IMR-90 (cell line): ENCODE results near the gene PYGL. TPM values are rescaled to one million over a fixed set of nuclear protein-coding genes. Genes with fewer than 3 reads are reported as not detected.
A peak's percentile ranks its signal among the peaks of the same experiment; 100 is the strongest.

Experiments used
- ATAC-seq: fragments of 200-7000 bp; cut with Tn5 transposase; 2 replicates; pipeline ENCODE4 v1.9.1; 2020; ENCODE audit warnings: low read depth, mild to moderate bottlenecking, moderate library complexity
- BruUV-seq: library from RNA; stranded (reverse); fragments of 400-500 nt; replicated peaks from 2 replicates; lab custom pipeline; 2021; lab: Mats Ljungman, UMichigan
- CTCF ChIA-PET: fragments of 300-600 bp; formaldehyde crosslinking; extraction: SDS; loops from one replicate; lab custom pipeline; 2021; ENCODE audit warnings: antibody characterized with exemption; lab: Yijun Ruan, JAX
- POLR2A ChIA-PET: fragments of 300-600 bp; sonication (Branson Sonifier 250); formaldehyde crosslinking; loops from one replicate; lab custom pipeline; 2022; ENCODE audit warnings: antibody characterized with exemption; ENCODE audit not compliant: unreplicated experiment; lab: Charles Lee
- DNase-seq: peaks from one replicate; pipeline ENCODE4 v3.0.0; 2013
- H2AFZ ChIP-seq: replicated peaks from 2 replicates; pipeline ENCODE3; 2013; ENCODE audit warnings: low read length, mild to moderate bottlenecking; ENCODE audit not compliant: poor library complexity
- H2AK5ac ChIP-seq: 2 replicates; pipeline ENCODE4 v1.6.1; 2013; ENCODE audit warnings: low read depth, low read length, inconsistent platforms
- H2AK9ac ChIP-seq: replicated peaks from 2 replicates; pipeline ENCODE3; 2013; ENCODE audit warnings: mild to moderate bottlenecking, low read depth, low read length, moderate library complexity; ENCODE audit not compliant: poor library complexity
- H2BK120ac ChIP-seq: 2 replicates; pipeline ENCODE4 v1.6.1; 2013; ENCODE audit warnings: low read depth, low read length, inconsistent platforms
- H2BK15ac ChIP-seq: 3 replicates; pipeline ENCODE4 v1.6.1; 2013; ENCODE audit warnings: low read depth, low read length, inconsistent platforms
- H2BK20ac ChIP-seq: 2 replicates; pipeline ENCODE4 v1.6.1; 2013; ENCODE audit warnings: low read depth, mild to moderate bottlenecking, inconsistent platforms, low read length, moderate library complexity
- H2BK5ac ChIP-seq: 2 replicates; pipeline ENCODE4 v1.6.1; 2013; ENCODE audit warnings: mild to moderate bottlenecking, low read depth, low read length, inconsistent platforms; ENCODE audit not compliant: poor library complexity, severe bottlenecking
- H3K14ac ChIP-seq: replicated peaks from 2 replicates; pipeline ENCODE4 v1.6.1; 2013; ENCODE audit warnings: low read depth, low read length, inconsistent platforms
- H3K18ac ChIP-seq: 2 replicates; pipeline ENCODE4 v1.6.1; 2013; ENCODE audit warnings: low read depth, low read length, control low read depth
- H3K23ac ChIP-seq: 2 replicates; pipeline ENCODE4 v1.6.1; 2013; ENCODE audit warnings: low read depth, low read length, inconsistent platforms
- H3K27ac ChIP-seq: 2 replicates; pipeline ENCODE4 v1.5.1; 2013; ENCODE audit warnings: mild to moderate bottlenecking, control low read depth, low read length; ENCODE audit not compliant: insufficient read depth
- H3K27me3 ChIP-seq: 2 replicates; pipeline ENCODE4 v1.6.1; 2013; ENCODE audit warnings: low read length; ENCODE audit not compliant: control insufficient read depth, insufficient read depth
- H3K36me3 ChIP-seq: 2 replicates; pipeline ENCODE4 v1.6.1; 2013; ENCODE audit warnings: low read length, mixed read lengths; ENCODE audit not compliant: control insufficient read depth, insufficient read depth
- H3K4ac ChIP-seq: 2 replicates; pipeline ENCODE4 v1.6.1; 2013; ENCODE audit warnings: low read depth, low read length, inconsistent platforms
- H3K4me1 ChIP-seq: 2 replicates; pipeline ENCODE4 v1.6.1; 2013; ENCODE audit warnings: low read length, mixed read lengths; ENCODE audit not compliant: control insufficient read depth, insufficient read depth
- H3K4me2 ChIP-seq: 2 replicates; pipeline ENCODE4 v1.6.1; 2013; ENCODE audit warnings: low read depth, mild to moderate bottlenecking, control low read depth, low read length, moderate library complexity
- H3K4me3 ChIP-seq: 2 replicates; pipeline ENCODE4 v1.5.1; 2013; ENCODE audit warnings: low read depth, mild to moderate bottlenecking, control low read depth, low read length, moderate library complexity; ENCODE audit not compliant: insufficient read depth
- H3K56ac ChIP-seq: 2 replicates; pipeline ENCODE4 v1.6.1; 2013; ENCODE audit warnings: low read length, inconsistent platforms; ENCODE audit not compliant: insufficient read depth; ENCODE audit errors: extremely low read depth
- H3K79me1 ChIP-seq, 2 experiments: 2 replicates each; pipeline ENCODE4 v1.6.1; 2013; ENCODE audit warnings: low read length in 2 of 2, inconsistent platforms in 1 of 2, low read depth in 1 of 2
- H3K9ac ChIP-seq: 2 replicates; pipeline ENCODE4 v1.6.1; 2013; ENCODE audit warnings: low read depth, low read length, control low read depth
- H3K9me1 ChIP-seq: 2 replicates; pipeline ENCODE4 v1.6.1; 2013; ENCODE audit warnings: low read length, inconsistent platforms; ENCODE audit not compliant: insufficient read depth
- H3K9me3 ChIP-seq: 2 replicates; pipeline ENCODE4 v1.6.1; 2013; ENCODE audit warnings: low read length; ENCODE audit not compliant: control insufficient read depth, insufficient read depth
- H4K20me1 ChIP-seq: 2 replicates; pipeline ENCODE4 v1.6.1; 2013; ENCODE audit warnings: low read length, inconsistent platforms; ENCODE audit not compliant: insufficient read depth
- H4K5ac ChIP-seq: 2 replicates; pipeline ENCODE4 v1.6.1; 2013; ENCODE audit warnings: mild to moderate bottlenecking, low read depth, low read length, control low read depth
- H4K8ac ChIP-seq, 2 experiments: 2 replicates each; pipeline ENCODE4 v1.6.1; 2013; ENCODE audit warnings: low read depth in 2 of 2, low read length in 2 of 2, control low read depth in 1 of 2, inconsistent platforms in 1 of 2
- H4K91ac ChIP-seq: 2 replicates; pipeline ENCODE4 v1.6.1; 2013; ENCODE audit warnings: low read depth, low read length, inconsistent platforms; ENCODE audit not compliant: insufficient read depth
- CEBPB ChIP-seq: IDR thresholded peaks from 2 replicates; pipeline ENCODE4 v1.6.1; 2012; ENCODE audit warnings: low read depth, low read length, improper control_type of control experiment
- MAZ ChIP-seq: IDR thresholded peaks from 2 replicates; pipeline ENCODE4 v1.6.1; 2012; ENCODE audit warnings: low read depth, mild to moderate bottlenecking, low read length, improper control_type of control experiment, moderate library complexity, borderline replicate concordance
- MXI1 ChIP-seq: IDR thresholded peaks from 2 replicates; pipeline ENCODE4 v1.6.1; 2012; ENCODE audit warnings: low read depth, mild to moderate bottlenecking, low read length, moderate library complexity, borderline replicate concordance
- NFE2L2 ChIP-seq: fragments of 150-350 bp; IDR thresholded peaks from 2 replicates; pipeline ENCODE4 v1.6.1; 2016; ENCODE audit warnings: low read depth, mild to moderate bottlenecking, low read length
- POLR2A ChIP-seq: IDR thresholded peaks from 2 replicates; pipeline ENCODE4 v1.6.1; 2012; ENCODE audit warnings: mild to moderate bottlenecking, low read depth, low read length
- RAD21 ChIP-seq: IDR thresholded peaks from 2 replicates; pipeline ENCODE4 v1.6.1; 2012; ENCODE audit warnings: low read length, improper control_type of control experiment
- RFX5 ChIP-seq: IDR thresholded peaks from 2 replicates; pipeline ENCODE4 v1.8.0; 2012; ENCODE audit warnings: low read depth, mild to moderate bottlenecking, low read length, moderate library complexity
- WGBS, 2 experiments: methylation state at CpG; one replicate each; pipeline versions ENCODE4 v1.1.5 to v1.1.7; 2013; ENCODE audit warnings: missing lambda C conversion rate in 2 of 2; ENCODE audit not compliant: insufficient read length in 1 of 2; ENCODE audit errors: extremely low coverage in 2 of 2; 5-methylcytosine and 5-hydroxymethylcytosine counted together
- dilution Hi-C: fragments of 300-500 bp; cut with HindIII; formaldehyde crosslinking; loops from one replicate; pipeline ENCODE4 v1.14.3; 2018; ENCODE audit warnings: low sequenced_read_pairs; ENCODE audit not compliant: unreplicated experiment
- in situ Hi-C: fragments of 300-500 bp; cut with MboI; formaldehyde crosslinking; loops from 3 replicates; pipeline ENCODE4 v1.14.3; 2019; ENCODE audit warnings: low sequenced_read_pairs, inconsistent platforms, mixed read lengths
- intact Hi-C: fragments of 100-400 bp; cut with micrococcal nuclease; formaldehyde crosslinking; loops from 2 replicates; pipeline ENCODE4 v1.10.0; 2022
- polyA plus RNA-seq, 3 experiments: library from polyadenylated mRNA; depleted of rRNA; stranded (reverse); fragments of >200 nt; gene quantifications; 2 replicates each; pipeline ENCODE4 v1.2.3, GENCODE V29; 2012; ENCODE audit warnings: low replicate concordance in 1 of 3
- total RNA-seq: library from RNA; depleted of rRNA; stranded (reverse); fragments of >200 nt; gene quantifications from 2 replicates; pipeline ENCODE4 v1.2.3, GENCODE V29; 2012
- TF ChIP-seq, protein P1 (sequence below): conservative IDR thresholded peaks from 2 replicates; pipeline ENCODE4 v1.5.1; 2012; ENCODE audit warnings: mild to moderate bottlenecking, low read depth, low read length, improper control_type of control experiment
- TF ChIP-seq, protein P2 (sequence below): fragments of 150-350 bp; IDR thresholded peaks from 2 replicates; pipeline ENCODE4 v1.6.1; 2016; ENCODE audit warnings: low read depth, mild to moderate bottlenecking, low read length, moderate library complexity, borderline replicate concordance

Gene PYGL
- total and polyA plus RNA-seq, 2 of the 4 experiments (the other 2 are of a cell fraction): 52.3 to 70.4 TPM

DNA sequence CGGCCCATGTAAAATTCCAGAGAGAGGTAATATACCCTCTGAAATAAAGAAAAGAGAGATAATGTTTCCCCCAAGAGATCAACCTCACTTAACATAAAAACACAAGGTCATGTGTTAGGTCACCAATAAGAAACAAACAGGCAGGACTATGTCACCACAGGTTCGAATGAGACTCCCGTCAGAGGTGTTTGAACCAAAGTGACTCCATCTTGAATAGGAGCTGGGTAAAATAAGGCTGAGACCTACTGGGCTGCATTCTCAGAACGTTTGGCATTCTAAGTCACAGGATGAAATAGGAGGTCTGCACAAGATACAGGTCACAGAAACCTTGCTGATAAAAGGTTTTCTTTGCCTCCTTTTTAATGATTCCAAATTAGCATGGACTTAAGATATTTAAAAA lies 6.5 kb downstream of the PYGL start:
- TF ChIP-seq RFX5 (no peak), NFE2L2 (no peak), MXI1 (no peak), MAZ (no peak), POLR2A (no peak), CEBPB (no peak), RAD21 (no peak)
- TF ChIP-seq, protein P1, sequence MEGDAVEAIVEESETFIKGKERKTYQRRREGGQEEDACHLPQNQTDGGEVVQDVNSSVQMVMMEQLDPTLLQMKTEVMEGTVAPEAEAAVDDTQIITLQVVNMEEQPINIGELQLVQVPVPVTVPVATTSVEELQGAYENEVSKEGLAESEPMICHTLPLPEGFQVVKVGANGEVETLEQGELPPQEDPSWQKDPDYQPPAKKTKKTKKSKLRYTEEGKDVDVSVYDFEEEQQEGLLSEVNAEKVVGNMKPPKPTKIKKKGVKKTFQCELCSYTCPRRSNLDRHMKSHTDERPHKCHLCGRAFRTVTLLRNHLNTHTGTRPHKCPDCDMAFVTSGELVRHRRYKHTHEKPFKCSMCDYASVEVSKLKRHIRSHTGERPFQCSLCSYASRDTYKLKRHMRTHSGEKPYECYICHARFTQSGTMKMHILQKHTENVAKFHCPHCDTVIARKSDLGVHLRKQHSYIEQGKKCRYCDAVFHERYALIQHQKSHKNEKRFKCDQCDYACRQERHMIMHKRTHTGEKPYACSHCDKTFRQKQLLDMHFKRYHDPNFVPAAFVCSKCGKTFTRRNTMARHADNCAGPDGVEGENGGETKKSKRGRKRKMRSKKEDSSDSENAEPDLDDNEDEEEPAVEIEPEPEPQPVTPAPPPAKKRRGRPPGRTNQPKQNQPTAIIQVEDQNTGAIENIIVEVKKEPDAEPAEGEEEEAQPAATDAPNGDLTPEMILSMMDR: no peak
- TF ChIP-seq, protein P2, sequence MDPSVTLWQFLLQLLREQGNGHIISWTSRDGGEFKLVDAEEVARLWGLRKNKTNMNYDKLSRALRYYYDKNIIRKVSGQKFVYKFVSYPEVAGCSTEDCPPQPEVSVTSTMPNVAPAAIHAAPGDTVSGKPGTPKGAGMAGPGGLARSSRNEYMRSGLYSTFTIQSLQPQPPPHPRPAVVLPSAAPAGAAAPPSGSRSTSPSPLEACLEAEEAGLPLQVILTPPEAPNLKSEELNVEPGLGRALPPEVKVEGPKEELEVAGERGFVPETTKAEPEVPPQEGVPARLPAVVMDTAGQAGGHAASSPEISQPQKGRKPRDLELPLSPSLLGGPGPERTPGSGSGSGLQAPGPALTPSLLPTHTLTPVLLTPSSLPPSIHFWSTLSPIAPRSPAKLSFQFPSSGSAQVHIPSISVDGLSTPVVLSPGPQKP: no peak

More for the DNA sequence above, 6.5 kb downstream of the PYGL start:
- DNase-seq (no peak), ATAC-seq (no peak)
- Histone ChIP-seq H3K27me3 (no peaks in the 10 kb centered on the region), H2BK120ac (no peak overlapping the region; the same call in 1 of the 2 replicates), H3K9me3 (no peaks in the 10 kb centered on the region), H3K27ac (no peak overlapping the region), H3K9me1 (peaks cover 15% of the 10 kb centered on the region), H3K4ac (no peak overlapping the region), H3K9ac (no peak overlapping the region), H3K23ac (no peak overlapping the region), H4K8ac (no peak overlapping the region), H3K18ac (no peak overlapping the region), H2BK20ac (no peak overlapping the region; the same call in 1 of the 2 replicates), H3K79me1 (peaks cover 11% of the 10 kb centered on the region in 2 experiments; a peak in 3 of 4 replicates), H4K91ac (no peak overlapping the region), H3K4me2 (no peak overlapping the region), H4K5ac (no peak overlapping the region), H3K4me1 (peaks cover 3% of the 10 kb centered on the region; the same call in 1 of the 2 replicates), H4K20me1 (no peaks in the 10 kb centered on the region; the same call in 1 of the 2 replicates), H3K4me3 (no peak overlapping the region), H2AK5ac (0 out of 2 replicates have a peak overlapping the region, but pooled peaks have one; percentile 16), H2BK5ac (no peak overlapping the region), H2AFZ (no peak overlapping the region), H3K36me3 (peaks cover 11% of the 10 kb centered on the region), H2AK9ac (no peak overlapping the region), H3K56ac (no peak overlapping the region), H2BK15ac (no peak overlapping the region), H3K14ac (no peak overlapping the region)
- POLR2A ChIA-PET: no interaction called here
- CTCF ChIA-PET: no interaction called here
- intact Hi-C loops: loop anchor here (10.0 kb wide), 1 partner anchor 283 kb away; no protein-coding TSS in a partner anchor
- 100% methylated on average over 2 of the region's 4 CpGs; no CpG with 5 or more reads in 1 of the 2 experiments for WGBS, 2 experiments
- dilution Hi-C loops: no loop called here
- in situ Hi-C loops: no loop called here
- BruUV-seq: no TSS peak
